Astrocyte of the cerebellum (primary cell): ENCODE data around the gene GRM5.
A peak's percentile ranks its signal among the peaks of the same experiment; 100 is the strongest.
"Not testable (repeated sequence)": the region's sequence is repeated elsewhere in the genome, so short reads cannot be mapped to it uniquely, and the experiment has no call there.

ENCODE experiments used
- DNase-seq: peaks from one replicate; pipeline ENCODE4 v3.0.0-alpha.2; 2011; ENCODE audit warnings: low read depth
- H3K4me3 ChIP-seq: 2 replicates; pipeline ENCODE4 v1.5.1; 2011; ENCODE audit warnings: mild to moderate bottlenecking, low read depth, low read length, moderate library complexity
- CTCF ChIP-seq: IDR thresholded peaks from 2 replicates; pipeline ENCODE4 v1.5.1; 2012; ENCODE audit warnings: low read length, low read depth, moderate library complexity, mild to moderate bottlenecking; ENCODE audit errors: missing control alignments
- in situ Hi-C: cut with HindIII; loops from 2 replicates; pipeline ENCODE4 v1.10.0; 2017; ENCODE audit warnings: low sequenced_read_pairs

GRM5 gene

GRCh38 chr11:88535266-88535665 is 530.5 kb downstream of the GRM5 start:
- in situ Hi-C loops = loop anchor here (25.0 kb wide), 3 partner anchors 123 to 1098 kb away; no protein-coding TSS in a partner anchor
- peak; percentile 22 for DNase-seq
- H3K4me3 ChIP-seq = no peak overlapping the region
- no peak for TF ChIP-seq CTCF

GRCh38 chr11:88534706-88535105 is 531.1 kb downstream of the GRM5 start:
- H3K4me3 ChIP-seq, DNase-seq: not testable (repeated sequence)
- in situ Hi-C loops = loop anchor here (25.0 kb wide), 3 partner anchors 122 to 1097 kb away; no protein-coding TSS in a partner anchor

GRCh38 chr11:88534185-88534584 is 531.6 kb downstream of the GRM5 start:
- in situ Hi-C loops = loop anchor here (25.0 kb wide), 3 partner anchors 122 to 1097 kb away; no protein-coding TSS in a partner anchor
- no peak for TF ChIP-seq CTCF
- H3K4me3 ChIP-seq = no peak overlapping the region
- no peak for DNase-seq

GRCh38 chr11:88533001-88533400 is 532.8 kb downstream of the GRM5 start:
- no peak for DNase-seq
- H3K4me3 ChIP-seq = no peak overlapping the region
- in situ Hi-C loops = loop anchor here (25.0 kb wide), 3 partner anchors 121 to 1096 kb away; no protein-coding TSS in a partner anchor
- TF ChIP-seq CTCF = no peak

GRCh38 chr11:88531831-88532230 is 534.0 kb downstream of the GRM5 start:
- no peak for TF ChIP-seq CTCF
- no peak for DNase-seq
- in situ Hi-C loops = loop anchor here (25.0 kb wide), 3 partner anchors 120 to 1095 kb away; no protein-coding TSS in a partner anchor
- no peak overlapping the region for H3K4me3 ChIP-seq

GRCh38 chr11:88529426-88529825 is 536.4 kb downstream of the GRM5 start:
- in situ Hi-C loops = loop anchor here (25.0 kb wide), 3 partner anchors 117 to 1092 kb away; no protein-coding TSS in a partner anchor
- DNase-seq = no peak
- no peak for TF ChIP-seq CTCF
- no peak overlapping the region for H3K4me3 ChIP-seq

- in situ Hi-C loops = no loop called here
- no peak for DNase-seq
- TF ChIP-seq CTCF = no peak
- no peak overlapping the region for H3K4me3 ChIP-seq
These were observed 542.3 kb downstream of the GRM5 start for GRCh38 chr11:88523386-88524071.
